ENCODE measurements around the gene HMGCS1. TPM values are rescaled to one million over a fixed set of nuclear protein-coding genes. Genes with fewer than 3 reads are reported as not detected.

Gene HMGCS1
- total and polyA plus RNA-seq, 2 of the 13 experiments (the other 11 are each of a cell fraction or from before 2014, with no cell fraction given) = 56.8 to 318 TPM

- TF ChIP-seq SMARCE1 (IDR thresholded peaks at IDR 0.05; ENCODE audit: borderline replicate concordance) = no peak
- TF ChIP-seq MAX (IDR thresholded peaks at IDR 0.05) = peak; percentile 79
- peak; percentile 43; the same call in 1 of the 2 replicates for TF ChIP-seq ZNF121 (CRISPR knock-in tag; IDR thresholded peaks at IDR 0.05)
- no peak for TF ChIP-seq NFIB (CRISPR knock-in tag; IDR thresholded peaks at IDR 0.05; ENCODE audit: borderline replicate concordance)
- no peak for TF ChIP-seq ZNF703 (CRISPR knock-in tag; IDR thresholded peaks at IDR 0.05; ENCODE audit: borderline replicate concordance)
- TF ChIP-seq TMF1 (CRISPR knock-in tag; IDR thresholded peaks at IDR 0.05; ENCODE audit: low read depth) = 0 out of 2 replicates have a peak, but pooled peaks have one; percentile 63
- TF ChIP-seq ELF4 (CRISPR knock-in tag; IDR thresholded peaks at IDR 0.05; ENCODE audit: borderline replicate concordance) = peak; percentile 68; the same call in 1 of the 2 replicates
- TF ChIP-seq ZNF790 (CRISPR knock-in tag; IDR thresholded peaks at IDR 0.05; ENCODE audit: borderline replicate concordance) = 0 out of 2 replicates have a peak, but pooled peaks have one; percentile 36
- TF ChIP-seq CBX5 (CRISPR knock-in tag; IDR thresholded peaks at IDR 0.05; ENCODE audit: borderline replicate concordance) = 0 out of 2 replicates have a peak, but pooled peaks have one; percentile 29
- no peak for TF ChIP-seq ZNF567 (CRISPR knock-in tag; IDR thresholded peaks at IDR 0.05; ENCODE audit: borderline replicate concordance)
- TF ChIP-seq ZNF326 (CRISPR knock-in tag; IDR thresholded peaks at IDR 0.05; ENCODE audit: borderline replicate concordance) = no peak
- TF ChIP-seq GFI1 (CRISPR knock-in tag; IDR thresholded peaks at IDR 0.05; ENCODE audit: borderline replicate concordance) = peak; percentile 73; the same call in 1 of the 2 replicates
- no peak for TF ChIP-seq ZNF10 (CRISPR knock-in tag; IDR thresholded peaks at IDR 0.05; ENCODE audit: borderline replicate concordance, low read depth)
- no peak; the same call in 1 of the 2 replicates for TF ChIP-seq ZNF543 (CRISPR knock-in tag; IDR thresholded peaks at IDR 0.05)
- peak; percentile 84 for TF ChIP-seq HOMEZ (CRISPR knock-in tag; IDR thresholded peaks at IDR 0.05; ENCODE audit: low read depth)
- TF ChIP-seq ZZZ3 (CRISPR knock-in tag; IDR thresholded peaks at IDR 0.05; ENCODE audit: borderline replicate concordance) = 0 out of 2 replicates have a peak, but pooled peaks have one; percentile 52
- TF ChIP-seq NFE2L1 (CRISPR knock-in tag; IDR thresholded peaks at IDR 0.05; ENCODE audit: borderline replicate concordance) = no peak
- TF ChIP-seq PRMT3 (CRISPR knock-in tag; IDR thresholded peaks at IDR 0.05; ENCODE audit: borderline replicate concordance, low read depth) = no peak; the same call in 1 of the 2 replicates
- TF ChIP-seq ZNF772 (CRISPR knock-in tag; IDR thresholded peaks at IDR 0.05) = peak; percentile 95
- TF ChIP-seq AFF4 (CRISPR knock-in tag; IDR thresholded peaks at IDR 0.05) = 0 out of 2 replicates have a peak, but pooled peaks have one; percentile 67
- peak; percentile 92 for TF ChIP-seq KDM2A (CRISPR knock-in tag; IDR thresholded peaks at IDR 0.05; ENCODE audit: borderline replicate concordance, low read depth)
Measured at GRCh38 chr5:43313035-43313853, at the start of gene HMGCS1 (continued).
